Measurements from ENCODE around the gene HNRNPUL1. TPM values are rescaled to one million over a fixed set of nuclear protein-coding genes. Genes with fewer than 3 reads are reported as not detected.
"Not testable (repeated sequence)": the region's sequence is repeated elsewhere in the genome, so short reads cannot be mapped to it uniquely, and the experiment has no call there.

HNRNPUL1 gene
- total and polyA plus RNA-seq, 2 donors: 79.3 to 123 TPM

- 5% methylated on average over 67 of the region's 67 CpGs for WGBS
- H3K4me1 ChIP-seq (ENCODE audit: insufficient read depth): no peaks in the 10 kb centered on the region
- no peaks in the 10 kb centered on the region for H3K36me3 ChIP-seq (ENCODE audit: insufficient read depth)
- peak overlapping the region; percentile 84 for H3K27ac ChIP-seq (ENCODE audit: low read depth)
- no peak for DNase-seq (ENCODE audit: extremely low spot score)
- H3K4me3 ChIP-seq (ENCODE audit: low read depth, low read length): peak overlapping the region; percentile 38
These were observed 37.9 kb upstream of the HNRNPUL1 start for GRCh38 chr19:41226053-41226873.

- peak overlapping the region; percentile 38 for H3K4me3 ChIP-seq (ENCODE audit: low read depth, low read length)
- peak overlapping the region; percentile 63 for H3K27ac ChIP-seq (ENCODE audit: low read depth)
- no peaks in the 10 kb centered on the region for H3K4me1 ChIP-seq (ENCODE audit: insufficient read depth)
- 64% methylated on average over 9 of the region's 9 CpGs for WGBS
- H3K36me3 ChIP-seq (ENCODE audit: insufficient read depth): no peaks in the 10 kb centered on the region
- no peak for DNase-seq (ENCODE audit: extremely low spot score)
These were observed 37.2 kb upstream of the HNRNPUL1 start for GRCh38 chr19:41226874-41227390.

DNA sequence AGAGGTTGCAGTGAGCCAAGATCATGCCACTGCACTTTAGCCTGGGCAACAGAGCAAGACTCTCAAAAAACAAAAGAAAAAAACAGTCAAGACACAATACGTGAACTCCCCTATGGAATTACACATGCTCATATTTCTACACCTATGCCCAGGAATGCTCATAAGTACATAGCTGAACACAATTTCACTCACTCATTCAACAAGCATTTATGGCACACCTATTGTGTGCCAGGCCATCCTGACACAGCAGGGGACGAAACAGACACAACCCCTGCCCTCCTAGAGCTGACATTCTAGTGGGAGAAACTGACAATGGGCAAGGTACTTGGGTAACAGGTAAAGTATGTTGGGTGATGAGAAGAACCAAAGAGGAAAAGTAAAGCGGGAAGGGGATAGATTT lies 35.7 kb upstream of the HNRNPUL1 start:
- Histone ChIP-seq H3K36me3 (ENCODE audit: insufficient read depth) (no peaks in the 10 kb centered on the region), H3K27ac (ENCODE audit: low read depth) (no peak overlapping the region), H3K4me1 (ENCODE audit: insufficient read depth) (no peaks in the 10 kb centered on the region), H3K4me3 (ENCODE audit: low read depth, low read length) (no peak overlapping the region)
- WGBS: 91% methylated on average over 3 of the region's 3 CpGs
- DNase-seq (ENCODE audit: extremely low spot score): no peak

GRCh38 chr19:41229338-41229737 lies 34.8 kb upstream of the HNRNPUL1 start:
- H3K27ac ChIP-seq (ENCODE audit: low read depth); DNase-seq (ENCODE audit: extremely low spot score); H3K36me3 ChIP-seq (ENCODE audit: insufficient read depth); H3K4me1 ChIP-seq (ENCODE audit: insufficient read depth); H3K4me3 ChIP-seq (ENCODE audit: low read depth, low read length): not testable (repeated sequence)
- 83% methylated on average over 5 of the region's 5 CpGs for WGBS

DNA sequence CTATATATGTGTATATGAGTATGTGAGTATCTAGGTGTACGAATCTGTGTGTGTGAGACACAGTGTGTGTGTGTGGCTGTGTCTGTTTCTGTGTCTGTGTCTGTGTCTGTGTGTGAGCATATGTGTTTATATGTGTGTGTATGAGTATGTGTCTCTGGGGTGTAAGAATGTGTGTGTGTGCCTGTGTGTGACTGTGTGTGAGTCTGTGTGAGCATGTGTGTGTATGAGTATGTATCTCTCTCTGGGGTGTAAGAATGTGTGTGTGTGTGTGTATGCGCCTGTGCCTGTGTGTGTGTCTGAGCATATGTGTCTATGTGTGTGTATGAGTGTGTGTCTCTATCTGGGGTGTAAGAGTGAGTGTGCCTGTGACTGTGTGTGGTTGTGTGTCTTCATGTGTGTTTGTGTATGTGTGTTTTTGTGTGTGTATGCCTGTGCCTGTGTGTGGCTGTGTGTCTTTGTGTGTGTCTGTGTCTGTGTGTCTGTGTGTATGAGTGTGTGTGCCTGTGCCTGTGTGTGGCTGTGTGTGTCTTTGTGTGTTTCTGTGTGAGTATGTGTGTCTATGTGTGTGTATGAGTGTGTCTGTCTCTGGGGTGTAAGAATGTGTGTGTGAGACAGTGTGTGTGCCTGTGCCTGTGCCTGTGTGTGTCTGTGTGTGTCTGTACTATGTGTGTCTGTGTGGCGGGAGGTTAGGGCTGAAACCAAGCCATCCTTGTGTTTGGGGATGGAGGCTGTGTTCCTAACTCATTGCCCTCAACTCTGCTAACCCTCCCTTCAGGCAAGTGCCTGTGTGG lies 33.9 kb upstream of the HNRNPUL1 start:
- Histone ChIP-seq H3K27ac (ENCODE audit: low read depth) (no peak overlapping the region), H3K4me3 (ENCODE audit: low read depth, low read length) (no peak overlapping the region), H3K36me3 (ENCODE audit: insufficient read depth) (no peaks in the 10 kb centered on the region), H3K4me1 (ENCODE audit: insufficient read depth) (no peaks in the 10 kb centered on the region)
- no peak for DNase-seq (ENCODE audit: extremely low spot score)
- WGBS: 94% methylated on average over 3 of the region's 3 CpGs

GRCh38 chr19:41232686-41233085 lies 31.5 kb upstream of the HNRNPUL1 start:
- Histone ChIP-seq H3K27ac (ENCODE audit: low read depth) (no peak overlapping the region), H3K36me3 (ENCODE audit: insufficient read depth) (no peaks in the 10 kb centered on the region), H3K4me1 (ENCODE audit: insufficient read depth) (no peaks in the 10 kb centered on the region), H3K4me3 (ENCODE audit: low read depth, low read length) (no peak overlapping the region)
- WGBS: 96% methylated on average over 8 of the region's 8 CpGs
- no peak for DNase-seq (ENCODE audit: extremely low spot score)

- Histone ChIP-seq H3K4me3 (ENCODE audit: low read depth, low read length) (no peak overlapping the region), H3K27ac (ENCODE audit: low read depth) (no peak overlapping the region), H3K4me1 (ENCODE audit: insufficient read depth) (no peaks in the 10 kb centered on the region), H3K36me3 (ENCODE audit: insufficient read depth) (no peaks in the 10 kb centered on the region)
- WGBS: 70% methylated on average over 4 of the region's 4 CpGs
- no peak for DNase-seq (ENCODE audit: extremely low spot score)
These were observed 30.4 kb upstream of the HNRNPUL1 start for GRCh38 chr19:41233748-41234240.

- Histone ChIP-seq H3K27ac (ENCODE audit: low read depth) (no peak overlapping the region), H3K4me1 (ENCODE audit: insufficient read depth) (no peaks in the 10 kb centered on the region), H3K4me3 (ENCODE audit: low read depth, low read length) (no peak overlapping the region), H3K36me3 (ENCODE audit: insufficient read depth) (no peaks in the 10 kb centered on the region)
- WGBS: 84% methylated on average over 8 of the region's 8 CpGs
- no peak for DNase-seq (ENCODE audit: extremely low spot score)
These were observed 29.5 kb upstream of the HNRNPUL1 start for GRCh38 chr19:41234512-41235168.

DNA sequence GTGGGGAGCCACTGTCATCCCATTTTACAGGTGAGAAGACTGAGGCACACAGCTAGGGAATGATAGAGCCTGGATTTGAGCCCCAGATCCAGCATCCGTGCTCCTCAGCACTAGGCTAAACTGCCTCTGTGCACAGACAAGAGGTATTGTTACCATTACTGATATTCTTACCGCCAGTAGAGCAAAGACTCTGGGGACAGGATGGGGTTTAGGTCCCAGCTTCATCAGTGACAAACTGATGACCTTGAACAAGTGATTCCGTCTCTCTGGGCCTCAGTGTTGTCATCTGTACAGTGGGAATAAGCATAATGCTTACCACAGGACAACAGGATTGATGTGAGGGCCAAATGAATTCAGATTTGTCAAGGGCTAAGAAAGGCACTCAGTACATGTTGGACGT lies 28.7 kb upstream of the HNRNPUL1 start:
- no peaks in the 10 kb centered on the region for H3K4me1 ChIP-seq (ENCODE audit: insufficient read depth)
- no peaks in the 10 kb centered on the region for H3K36me3 ChIP-seq (ENCODE audit: insufficient read depth)
- 90% methylated on average over 4 of the region's 4 CpGs for WGBS
- no peak overlapping the region for H3K4me3 ChIP-seq (ENCODE audit: low read depth, low read length)
- no peak overlapping the region for H3K27ac ChIP-seq (ENCODE audit: low read depth)
- DNase-seq (ENCODE audit: extremely low spot score): no peak

DNA sequence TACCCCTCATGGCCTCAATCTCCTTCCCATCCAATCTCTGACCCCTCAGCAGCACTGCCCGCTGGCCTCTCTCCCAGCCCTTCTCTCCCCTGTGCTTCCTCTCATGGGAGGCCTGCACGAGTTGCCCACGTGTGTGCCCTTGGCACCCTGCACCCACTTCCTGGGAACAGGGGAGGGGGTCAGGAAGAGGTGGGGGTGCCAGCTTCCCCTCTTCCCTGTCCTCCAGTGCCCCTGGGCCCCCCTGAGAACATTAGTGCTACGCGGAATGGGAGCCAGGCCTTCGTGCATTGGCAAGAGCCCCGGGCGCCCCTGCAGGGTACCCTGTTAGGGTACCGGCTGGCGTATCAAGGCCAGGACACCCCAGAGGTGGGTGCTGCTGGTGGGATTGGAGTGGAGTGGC lies 25.9 kb upstream of the HNRNPUL1 start:
- 88% methylated on average over 10 of the region's 10 CpGs for whole genome bisulfite sequencing
- no peak overlapping the region for H3K27ac ChIP-seq (ENCODE audit: low read depth)

DNA sequence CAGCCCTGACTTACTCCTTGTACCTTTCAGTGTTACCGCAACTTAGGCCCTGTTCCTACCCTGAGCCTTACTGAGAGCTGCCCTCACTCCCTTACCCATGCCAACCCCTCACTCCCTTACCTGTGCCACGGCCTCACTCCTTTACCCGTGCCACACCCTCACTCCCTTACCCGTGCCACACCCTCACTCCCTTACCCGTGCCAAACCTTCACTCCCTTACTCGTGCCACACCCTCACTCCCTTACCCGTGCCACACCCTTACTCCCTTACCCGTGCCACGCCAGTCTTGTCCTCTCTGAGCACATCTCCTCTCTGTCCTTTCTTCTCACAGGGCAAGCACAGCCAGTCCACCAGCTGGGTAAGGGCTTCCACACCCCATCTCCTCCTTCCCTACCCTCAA lies 24.8 kb upstream of the HNRNPUL1 start:
- H3K27ac ChIP-seq (ENCODE audit: low read depth): no peak overlapping the region
- DNase-seq (ENCODE audit: extremely low spot score): no peak
- H3K4me1 ChIP-seq (ENCODE audit: insufficient read depth): no peaks in the 10 kb centered on the region
- no peaks in the 10 kb centered on the region for H3K36me3 ChIP-seq (ENCODE audit: insufficient read depth)
- H3K4me3 ChIP-seq (ENCODE audit: low read depth, low read length): no peak overlapping the region
- WGBS: 81% methylated on average over 9 of the region's 9 CpGs

More for the DNA sequence above, 25.9 kb upstream of the HNRNPUL1 start:
- no peak for DNase-seq (ENCODE audit: extremely low spot score)
- Histone ChIP-seq H3K36me3 (ENCODE audit: insufficient read depth) (no peaks in the 10 kb centered on the region), H3K4me1 (ENCODE audit: insufficient read depth) (no peaks in the 10 kb centered on the region), H3K4me3 (ENCODE audit: low read depth, low read length) (no peak overlapping the region)

- DNase-seq (ENCODE audit: extremely low spot score): no peak
- WGBS: 100% methylated on average over 2 of the region's 2 CpGs
- Histone ChIP-seq H3K4me3 (ENCODE audit: low read depth, low read length) (no peak overlapping the region), H3K36me3 (ENCODE audit: insufficient read depth) (no peaks in the 10 kb centered on the region), H3K4me1 (ENCODE audit: insufficient read depth) (no peaks in the 10 kb centered on the region), H3K27ac (ENCODE audit: low read depth) (no peak overlapping the region)
These were observed 24.1 kb upstream of the HNRNPUL1 start for GRCh38 chr19:41239961-41240574.

DNA sequence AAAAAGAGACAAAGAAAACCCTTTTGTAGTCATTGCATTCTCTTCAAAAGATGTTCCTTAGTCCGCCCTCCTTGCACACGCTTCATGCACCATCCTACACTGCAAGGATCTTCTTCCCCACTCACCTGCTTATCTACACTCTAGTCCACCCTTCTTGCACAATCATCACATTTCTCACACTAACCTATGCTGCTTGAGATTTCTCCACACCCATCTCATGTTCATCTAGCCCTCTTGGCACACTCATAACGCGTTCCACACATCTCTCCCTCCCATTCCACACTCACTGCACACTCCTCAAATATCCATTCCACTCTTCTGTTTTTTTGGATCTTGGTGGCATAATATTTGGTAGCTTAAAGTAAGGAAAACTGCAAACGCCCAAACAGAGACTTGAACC lies 22.3 kb upstream of the HNRNPUL1 start:
- no peak overlapping the region for H3K27ac ChIP-seq (ENCODE audit: low read depth)
- no peaks in the 10 kb centered on the region for H3K36me3 ChIP-seq (ENCODE audit: insufficient read depth)
- H3K4me1 ChIP-seq (ENCODE audit: insufficient read depth): no peaks in the 10 kb centered on the region
- H3K4me3 ChIP-seq (ENCODE audit: low read depth, low read length): no peak overlapping the region
- DNase-seq (ENCODE audit: extremely low spot score): no peak
- WGBS: 90% methylated on average over 5 of the region's 5 CpGs
